ENCODE measurements around the gene ESR2.
"Not testable (repeated sequence)": the region's sequence is repeated elsewhere in the genome, so short reads cannot be mapped to it uniquely, and the experiment has no call there.

ESR2 gene

GRCh38 chr14:64218344-64219240 is 75.6 kb downstream of the ESR2 start:
- FAIRE-seq, result no peak

GRCh38 chr14:64217834-64218233 is 76.3 kb downstream of the ESR2 start:
- FAIRE-seq, result no peak

DNA sequence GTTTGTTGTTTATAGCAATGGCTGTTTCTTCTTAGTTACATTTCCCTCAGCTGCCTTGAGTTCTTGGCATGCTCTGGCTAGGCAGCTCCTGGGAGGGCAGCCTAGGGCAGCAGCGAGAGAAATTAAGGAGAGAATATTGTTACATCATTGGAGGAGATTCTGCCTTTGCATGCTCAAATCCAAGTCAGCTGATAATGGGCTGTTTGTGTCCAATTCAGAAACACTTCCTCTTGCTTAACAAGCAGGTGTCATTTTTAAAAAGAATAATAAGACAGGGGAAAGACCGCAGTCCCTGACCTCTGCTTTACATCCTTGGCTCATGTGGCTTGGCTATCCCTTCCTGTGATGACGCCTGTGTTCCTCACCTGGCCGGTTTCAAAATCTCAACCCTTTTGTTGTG is 76.9 kb downstream of the ESR2 start:
- no peak for FAIRE-seq

GRCh38 chr14:64215978-64216377 is 78.2 kb downstream of the ESR2 start:
- no peak for FAIRE-seq

- no peak for FAIRE-seq
Observed at GRCh38 chr14:64215274-64215673, 78.9 kb downstream of the ESR2 start.

- no peak for FAIRE-seq
Observed at GRCh38 chr14:64213853-64214570, 80.2 kb downstream of the ESR2 start.

DNA sequence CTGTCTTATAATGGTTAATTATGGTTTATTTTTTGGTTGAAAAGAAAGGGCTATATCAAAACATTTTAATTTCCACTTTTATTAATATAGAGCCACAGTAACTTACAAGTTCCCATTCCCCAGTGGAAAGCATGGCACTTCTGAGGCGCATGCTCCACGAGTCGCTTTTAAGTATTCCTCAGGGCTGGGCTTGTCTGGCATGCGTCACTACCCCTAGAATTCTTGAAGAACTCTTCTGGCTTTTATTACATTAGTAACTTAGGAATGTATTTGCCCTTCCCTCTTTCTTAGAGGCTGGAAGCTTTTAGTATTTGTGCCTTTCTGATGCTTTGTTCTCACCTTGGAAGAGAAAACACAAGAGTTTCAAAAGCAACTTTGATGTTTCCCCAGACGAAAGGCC is 81.1 kb downstream of the ESR2 start:
- no peak for FAIRE-seq

DNA sequence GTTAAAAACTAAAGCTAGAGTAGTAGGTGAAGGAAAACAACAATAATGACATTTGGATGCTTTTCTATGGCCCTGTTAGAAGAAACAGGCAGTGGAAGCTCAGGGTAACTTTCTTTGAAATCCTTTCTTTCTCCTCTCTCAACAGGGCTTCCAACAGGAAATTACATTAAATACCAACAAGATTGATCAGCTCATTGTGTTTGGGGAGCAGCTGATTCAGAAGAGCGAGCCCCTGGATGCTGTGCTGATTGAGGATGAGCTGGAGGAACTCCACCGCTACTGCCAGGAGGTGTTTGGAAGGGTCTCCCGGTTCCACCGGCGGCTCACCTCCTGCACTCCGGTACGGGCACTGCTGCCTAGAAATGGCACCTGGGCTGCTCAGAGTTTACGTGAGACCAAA is 81.5 kb downstream of the ESR2 start:
- FAIRE-seq, result no peak

- FAIRE-seq, result not testable (repeated sequence)
Observed at GRCh38 chr14:64210912-64211311, 83.3 kb downstream of the ESR2 start.

GRCh38 chr14:64210216-64210615 is 84.0 kb downstream of the ESR2 start:
- no peak for FAIRE-seq

DNA sequence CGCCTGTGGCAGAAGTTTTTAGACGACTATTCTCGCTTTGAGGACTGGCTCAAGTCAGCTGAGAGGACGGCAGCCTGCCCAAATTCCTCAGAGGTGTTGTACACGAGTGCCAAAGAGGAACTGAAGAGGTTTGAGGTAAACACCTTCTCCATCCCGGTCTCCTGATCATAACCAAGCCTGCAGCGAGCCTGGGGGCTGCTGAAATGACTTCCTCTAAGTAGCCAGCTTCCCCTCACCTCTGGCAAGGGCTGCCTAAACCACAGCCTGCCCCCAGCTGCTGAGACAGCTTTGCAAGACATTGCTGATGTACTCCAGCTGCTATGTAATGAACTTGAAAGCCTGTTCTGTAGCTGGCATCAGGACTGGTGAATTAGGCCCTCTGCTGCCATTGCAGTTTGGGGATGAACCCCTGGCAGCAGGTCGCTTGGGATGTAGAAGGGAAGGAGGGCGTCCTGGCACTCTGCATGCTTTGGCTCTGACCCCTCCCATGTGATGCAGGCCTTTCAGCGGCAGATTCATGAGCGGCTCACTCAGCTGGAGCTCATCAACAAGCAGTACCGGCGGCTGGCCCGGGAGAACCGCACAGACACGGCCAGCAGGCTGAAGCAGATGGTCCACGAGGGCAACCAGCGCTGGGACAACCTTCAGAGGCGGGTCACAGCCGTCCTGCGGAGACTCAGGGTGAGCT is 84.6 kb downstream of the ESR2 start:
- FAIRE-seq, result no peak

DNA sequence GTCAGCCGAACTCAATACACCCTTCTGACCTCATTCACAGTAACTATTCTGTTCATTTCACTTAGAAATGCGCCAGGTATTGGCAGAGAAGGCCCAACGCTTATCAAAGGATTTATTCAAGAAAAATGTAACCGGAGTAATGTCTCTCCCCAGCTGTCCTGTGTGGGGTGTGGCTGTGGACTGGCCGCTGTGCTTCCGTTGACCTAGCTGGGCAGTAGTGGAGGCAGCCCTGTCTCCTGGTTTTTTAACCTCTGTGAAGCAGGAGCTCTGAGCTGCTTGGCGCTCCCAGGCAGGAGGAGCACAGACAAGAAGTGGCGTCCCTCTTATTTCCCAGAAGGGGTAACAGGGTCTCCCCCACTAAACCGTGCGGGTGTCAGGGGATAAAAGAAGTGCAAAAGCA is 85.2 kb downstream of the ESR2 start:
- FAIRE-seq, result no peak

DNA sequence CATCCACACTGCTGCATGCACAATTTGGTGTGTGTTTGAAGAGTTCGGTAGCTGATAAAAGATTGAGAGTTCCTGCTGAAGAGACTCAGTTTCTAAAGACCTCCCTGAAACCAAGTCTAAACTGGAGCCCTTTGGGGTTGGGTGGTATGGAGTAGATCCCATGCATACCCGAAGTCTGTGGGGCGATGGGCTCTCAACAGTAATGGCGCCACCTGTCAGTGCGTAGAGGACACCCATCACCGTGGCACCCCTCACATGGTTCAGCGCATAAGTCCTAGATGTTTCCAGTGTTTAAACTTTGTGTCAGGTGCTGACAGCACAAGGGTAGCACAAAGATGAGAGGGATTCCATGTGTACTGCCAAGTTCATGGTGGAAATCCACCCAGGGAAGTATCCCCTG is 85.9 kb downstream of the ESR2 start:
- FAIRE-seq, result no peak

DNA sequence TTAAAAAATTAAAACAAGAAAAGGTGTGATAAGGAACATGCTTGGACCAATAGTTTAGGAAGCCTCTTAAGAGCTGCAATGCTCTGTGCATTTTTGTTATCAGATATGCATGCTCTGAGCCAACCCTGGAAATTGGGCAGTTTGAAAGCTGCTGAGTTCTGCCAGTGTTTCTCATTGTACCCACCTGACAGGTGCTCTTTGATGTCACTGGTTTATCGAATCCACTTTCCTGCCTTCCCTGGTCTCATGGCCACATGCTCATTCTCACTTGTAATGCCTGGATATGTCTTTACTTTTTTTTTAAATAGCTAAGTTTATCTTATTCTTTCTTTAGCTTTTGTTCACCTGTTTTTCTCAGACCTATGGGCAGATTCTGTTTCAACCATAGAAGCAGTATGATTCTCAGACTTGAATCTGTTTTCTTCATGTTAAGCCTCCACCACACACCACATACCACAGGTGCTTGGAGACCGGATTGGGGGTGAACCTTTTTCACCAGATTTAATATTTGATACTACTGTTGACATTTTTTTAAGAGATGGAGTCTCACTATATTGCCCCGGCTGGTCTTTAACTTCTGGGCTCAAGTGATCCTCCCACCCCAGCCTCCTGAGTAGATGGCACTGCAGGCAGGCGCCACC is 90.7 kb downstream of the ESR2 start:
- FAIRE-seq, result no peak

DNA sequence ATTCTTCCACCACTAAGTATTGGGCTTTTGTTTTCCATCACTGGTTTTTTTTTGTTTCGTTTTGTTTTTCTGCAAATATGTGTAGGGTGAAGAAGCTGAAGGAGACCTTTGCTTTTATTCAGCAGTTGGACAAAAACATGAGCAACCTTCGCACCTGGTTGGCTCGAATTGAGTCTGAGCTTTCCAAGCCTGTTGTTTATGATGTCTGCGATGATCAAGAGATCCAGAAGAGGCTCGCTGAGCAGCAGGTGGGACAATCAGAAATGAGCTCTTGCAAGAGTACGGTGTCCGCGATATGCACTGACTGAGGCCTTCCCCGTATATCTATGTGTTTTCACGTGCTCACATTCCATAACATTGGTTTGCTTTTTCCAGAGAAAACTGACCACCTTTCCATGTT is 91.5 kb downstream of the ESR2 start:
- FAIRE-seq, result no peak

GRCh38 chr14:64201921-64202545 is 92.1 kb downstream of the ESR2 start:
- FAIRE-seq, result no peak

DNA sequence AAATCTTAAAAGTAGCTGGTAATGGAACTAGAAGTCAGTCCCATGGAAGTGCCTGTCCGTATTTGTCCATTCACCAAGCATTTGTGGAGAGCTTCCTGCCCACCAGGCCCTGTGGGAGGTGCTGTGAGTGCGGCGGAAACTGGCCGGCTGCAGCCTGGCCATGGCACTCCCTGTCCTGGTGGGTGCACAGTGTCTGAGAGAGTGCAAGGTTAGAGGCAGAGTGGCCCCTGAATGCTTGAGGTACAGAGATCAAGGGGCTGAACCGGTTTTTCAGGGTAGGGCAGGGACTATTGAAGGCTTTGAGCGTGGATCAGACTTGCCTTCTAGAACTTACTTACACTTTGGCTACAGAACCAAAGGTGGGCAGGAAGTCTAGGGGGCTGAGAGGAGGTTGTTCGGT is 92.9 kb downstream of the ESR2 start:
- FAIRE-seq, result no peak

GRCh38 chr14:64200170-64200569 is 94.0 kb downstream of the ESR2 start:
- no peak for FAIRE-seq

DNA sequence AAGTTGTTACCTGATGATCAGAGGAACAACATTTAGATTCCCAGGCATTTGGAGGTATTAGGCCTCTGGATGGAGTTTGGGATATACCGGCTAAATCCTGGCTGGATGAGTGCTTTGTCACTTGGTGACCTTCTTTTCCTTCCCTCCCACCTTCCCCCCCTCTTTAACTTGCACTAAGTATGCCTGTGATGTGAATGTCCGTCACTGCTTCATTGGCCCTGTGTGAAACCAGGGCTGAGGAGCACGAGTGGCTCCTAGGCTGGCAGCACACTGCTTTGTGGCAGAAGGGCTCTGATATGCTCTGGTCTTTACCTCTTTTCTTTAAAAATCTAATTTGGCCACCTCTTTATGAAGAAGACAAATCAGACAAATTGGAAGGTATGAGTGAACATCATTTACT is 95.7 kb downstream of the ESR2 start:
- FAIRE-seq, result no peak

DNA sequence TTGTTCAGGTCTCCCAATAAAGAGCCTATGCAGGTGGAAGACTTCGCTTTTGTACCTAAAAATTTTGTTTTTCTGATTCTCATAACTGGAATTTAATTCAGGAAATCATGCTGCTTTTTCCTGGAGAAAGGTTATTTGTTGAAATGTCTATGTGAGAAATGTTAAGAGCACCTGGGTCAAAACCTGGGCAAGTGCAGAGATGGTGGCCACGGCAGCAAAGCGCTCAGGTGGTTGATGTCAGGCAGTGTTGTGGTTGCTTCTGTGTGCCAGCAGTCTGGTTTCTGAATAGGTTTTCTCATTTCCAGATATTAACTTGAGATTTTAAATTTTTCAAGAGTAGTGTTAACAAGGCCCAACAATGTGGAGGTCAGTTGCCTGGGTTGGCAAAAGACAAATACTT is 96.2 kb downstream of the ESR2 start:
- no peak for FAIRE-seq

GRCh38 chr14:64196814-64197411 is 97.3 kb downstream of the ESR2 start:
- FAIRE-seq, result no peak

DNA sequence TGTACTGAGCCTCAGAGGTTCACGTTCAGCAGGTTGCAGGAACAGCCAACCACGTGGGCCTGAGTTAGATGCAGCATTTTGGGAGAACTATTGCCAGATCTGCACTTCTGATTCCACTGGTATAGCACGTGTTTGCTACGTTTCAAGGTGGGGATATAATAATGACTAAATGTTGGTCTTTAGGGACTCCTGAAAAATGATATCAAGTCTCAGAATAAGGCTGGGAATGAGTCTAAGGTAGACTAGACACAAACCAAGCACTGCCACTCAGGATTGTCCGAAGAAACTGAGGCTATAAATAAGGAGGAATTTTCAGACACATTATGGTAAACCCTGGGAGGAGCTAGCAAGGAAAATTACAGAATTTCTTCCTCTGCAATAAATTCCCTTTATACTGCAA is 98.1 kb downstream of the ESR2 start:
- no peak for FAIRE-seq
